Activated CD4-positive, CD25-positive, alpha-beta regulatory T cell (primary cell): ENCODE data around the gene MAPKAPK3.

ENCODE experiments used
- DNase-seq, 4 experiments: peaks; one replicate each; lab custom pipeline; 2025; lab: John Stamatoyannopoulos, UW

Gene MAPKAPK3

GRCh38 chr3:50617096-50617791, at the start of gene MAPKAPK3:
MAPKAPK3 (plus strand) TSS chr3:50617151; CDS start chr3:50617566, 415 bp downstream.
- DNase-seq = no peak

GRCh38 chr3:50567386-50568167, 49.4 kb upstream of the MAPKAPK3 start, which contains the start of gene C3orf18:
C3orf18 (minus strand) TSS chr3:50567747; CDS start chr3:50565699, 2,048 bp downstream.
- peak; percentile 87 to 90 (median 90) for DNase-seq

- peak; percentile 83 to 90 (median 88) for DNase-seq
Observed at GRCh38 chr3:50568947-50569749, 47.8 kb upstream of the MAPKAPK3 start, which contains the start of gene HEMK1. HEMK1 (plus strand) TSS chr3:50569522; CDS start chr3:50571105, 1,583 bp downstream.

GRCh38 chr3:50570508-50571279, 46.3 kb upstream of the MAPKAPK3 start:
- DNase-seq = no peak

- no peak for DNase-seq
Observed at GRCh38 chr3:50571486-50571885, 45.5 kb upstream of the MAPKAPK3 start.

GRCh38 chr3:50572158-50572557, 44.8 kb upstream of the MAPKAPK3 start:
- DNase-seq = peak; percentile 64 to 75 (median 68)

GRCh38 chr3:50572801-50573371, 44.1 kb upstream of the MAPKAPK3 start:
- peak in 2 of 4 experiments; percentile 30 to 33 for DNase-seq

- DNase-seq = peak; percentile 49 to 74 (median 64)
Observed at GRCh38 chr3:50573566-50574443, 43.1 kb upstream of the MAPKAPK3 start.

- no peak for DNase-seq
Observed at GRCh38 chr3:50574444-50574831, 42.5 kb upstream of the MAPKAPK3 start.

GRCh38 chr3:50575372-50575771, 41.6 kb upstream of the MAPKAPK3 start:
- DNase-seq = no peak

- no peak for DNase-seq
Observed at GRCh38 chr3:50577348-50577747, 39.6 kb upstream of the MAPKAPK3 start.

- DNase-seq = no peak
Observed at GRCh38 chr3:50580683-50581458, 36.1 kb upstream of the MAPKAPK3 start.

- no peak for DNase-seq
Observed at GRCh38 chr3:50581459-50581842, 35.5 kb upstream of the MAPKAPK3 start.

GRCh38 chr3:50582083-50582482, 34.9 kb upstream of the MAPKAPK3 start:
- no peak for DNase-seq

GRCh38 chr3:50583897-50584296, 33.1 kb upstream of the MAPKAPK3 start:
- no peak for DNase-seq

GRCh38 chr3:50584391-50584790, 32.6 kb upstream of the MAPKAPK3 start:
- DNase-seq = no peak

GRCh38 chr3:50585919-50586762, 30.8 kb upstream of the MAPKAPK3 start:
- DNase-seq = no peak

GRCh38 chr3:50586763-50587070, 30.2 kb upstream of the MAPKAPK3 start:
- no peak for DNase-seq

GRCh38 chr3:50587373-50587772, 29.6 kb upstream of the MAPKAPK3 start:
- no peak for DNase-seq
